Measurements from ENCODE around the gene MAZ. TPM values are rescaled to one million over a fixed set of nuclear protein-coding genes. Genes with fewer than 3 reads are reported as not detected.
"Not testable (repeated sequence)": the region's sequence is repeated elsewhere in the genome, so short reads cannot be mapped to it uniquely, and the experiment has no call there.

MAZ gene
- total RNA-seq, 1 donor: 132 TPM

GRCh38 chr16:29824589-29825144 lies 18.3 kb downstream of the MAZ start:
- Histone ChIP-seq H3K9me3 (ENCODE audit: low read depth, low read length) (no peaks in the 10 kb centered on the region), H3K4me3 (ENCODE audit: low read length) (no peak overlapping the region), H3K27me3 (ENCODE audit: insufficient read depth, low read length) (no peaks in the 10 kb centered on the region), H3K4me1 (ENCODE audit: insufficient read depth, low read length) (peaks cover 90% of the 10 kb centered on the region)

GRCh38 chr16:29825145-29826044 lies 19.1 kb downstream of the MAZ start:
- H3K4me3 ChIP-seq (ENCODE audit: low read length): no peak overlapping the region
- H3K9me3 ChIP-seq (ENCODE audit: low read depth, low read length): no peaks in the 10 kb centered on the region
- H3K4me1 ChIP-seq (ENCODE audit: insufficient read depth, low read length): peaks cover 84% of the 10 kb centered on the region
- H3K27me3 ChIP-seq (ENCODE audit: insufficient read depth, low read length): no peaks in the 10 kb centered on the region

- no peaks in the 10 kb centered on the region for H3K9me3 ChIP-seq (ENCODE audit: low read depth, low read length)
- H3K27me3 ChIP-seq (ENCODE audit: insufficient read depth, low read length): no peaks in the 10 kb centered on the region
- H3K4me3 ChIP-seq (ENCODE audit: low read length): no peak overlapping the region
- peaks cover 76% of the 10 kb centered on the region for H3K4me1 ChIP-seq (ENCODE audit: insufficient read depth, low read length)
These were observed 20.0 kb downstream of the MAZ start for GRCh38 chr16:29826342-29826695.

- Histone ChIP-seq H3K4me1 (ENCODE audit: insufficient read depth, low read length) (peaks cover 33% of the 10 kb centered on the region), H3K27me3 (ENCODE audit: insufficient read depth, low read length) (no peaks in the 10 kb centered on the region), H3K9me3 (ENCODE audit: low read depth, low read length) (no peaks in the 10 kb centered on the region), H3K4me3 (ENCODE audit: low read length) (no peak overlapping the region)
These were observed 24.4 kb downstream of the MAZ start for GRCh38 chr16:29830774-29831173.

GRCh38 chr16:29831490-29831889 lies 25.2 kb downstream of the MAZ start:
- H3K4me1 ChIP-seq (ENCODE audit: insufficient read depth, low read length): peaks cover 26% of the 10 kb centered on the region
- no peaks in the 10 kb centered on the region for H3K9me3 ChIP-seq (ENCODE audit: low read depth, low read length)
- H3K27me3 ChIP-seq (ENCODE audit: insufficient read depth, low read length): no peaks in the 10 kb centered on the region
- H3K4me3 ChIP-seq (ENCODE audit: low read length): no peak overlapping the region

GRCh38 chr16:29833219-29833618 lies 26.9 kb downstream of the MAZ start:
- H3K27me3 ChIP-seq (ENCODE audit: insufficient read depth, low read length); H3K4me3 ChIP-seq (ENCODE audit: low read length); H3K9me3 ChIP-seq (ENCODE audit: low read depth, low read length): not testable (repeated sequence)
- H3K4me1 ChIP-seq (ENCODE audit: insufficient read depth, low read length): peaks cover 13% of the 10 kb centered on the region

GRCh38 chr16:29834079-29834478 lies 27.8 kb downstream of the MAZ start:
- H3K4me3 ChIP-seq (ENCODE audit: low read length): no peak overlapping the region
- H3K27me3 ChIP-seq (ENCODE audit: insufficient read depth, low read length): no peaks in the 10 kb centered on the region
- no peaks in the 10 kb centered on the region for H3K9me3 ChIP-seq (ENCODE audit: low read depth, low read length)
- peaks cover 5% of the 10 kb centered on the region for H3K4me1 ChIP-seq (ENCODE audit: insufficient read depth, low read length)

GRCh38 chr16:29835926-29836325 lies 29.6 kb downstream of the MAZ start:
- Histone ChIP-seq H3K4me3 (ENCODE audit: low read length) (no peak overlapping the region), H3K27me3 (ENCODE audit: insufficient read depth, low read length) (no peaks in the 10 kb centered on the region), H3K4me1 (ENCODE audit: insufficient read depth, low read length) (no peaks in the 10 kb centered on the region), H3K9me3 (ENCODE audit: low read depth, low read length) (no peaks in the 10 kb centered on the region)

- no peaks in the 10 kb centered on the region for H3K4me1 ChIP-seq (ENCODE audit: insufficient read depth, low read length)
- no peaks in the 10 kb centered on the region for H3K27me3 ChIP-seq (ENCODE audit: insufficient read depth, low read length)
- H3K4me3 ChIP-seq (ENCODE audit: low read length): no peak overlapping the region
- no peaks in the 10 kb centered on the region for H3K9me3 ChIP-seq (ENCODE audit: low read depth, low read length)
These were observed 30.3 kb downstream of the MAZ start for GRCh38 chr16:29836623-29837022.

- H3K9me3 ChIP-seq (ENCODE audit: low read depth, low read length): no peaks in the 10 kb centered on the region
- H3K4me1 ChIP-seq (ENCODE audit: insufficient read depth, low read length): no peaks in the 10 kb centered on the region
- no peak overlapping the region for H3K4me3 ChIP-seq (ENCODE audit: low read length)
- H3K27me3 ChIP-seq (ENCODE audit: insufficient read depth, low read length): no peaks in the 10 kb centered on the region
These were observed 31.5 kb downstream of the MAZ start for GRCh38 chr16:29837841-29838240.

- Histone ChIP-seq H3K9me3 (ENCODE audit: low read depth, low read length) (no peaks in the 10 kb centered on the region), H3K27me3 (ENCODE audit: insufficient read depth, low read length) (no peaks in the 10 kb centered on the region), H3K4me1 (ENCODE audit: insufficient read depth, low read length) (no peaks in the 10 kb centered on the region), H3K4me3 (ENCODE audit: low read length) (no peak overlapping the region)
These were observed 33.5 kb downstream of the MAZ start for GRCh38 chr16:29839822-29840221.

- no peaks in the 10 kb centered on the region for H3K4me1 ChIP-seq (ENCODE audit: insufficient read depth, low read length)
- no peaks in the 10 kb centered on the region for H3K9me3 ChIP-seq (ENCODE audit: low read depth, low read length)
- H3K4me3 ChIP-seq (ENCODE audit: low read length): no peak overlapping the region
- no peaks in the 10 kb centered on the region for H3K27me3 ChIP-seq (ENCODE audit: insufficient read depth, low read length)
These were observed 33.9 kb downstream of the MAZ start for GRCh38 chr16:29840240-29840639.

- H3K27me3 ChIP-seq (ENCODE audit: insufficient read depth, low read length): no peaks in the 10 kb centered on the region
- no peaks in the 10 kb centered on the region for H3K4me1 ChIP-seq (ENCODE audit: insufficient read depth, low read length)
- no peaks in the 10 kb centered on the region for H3K9me3 ChIP-seq (ENCODE audit: low read depth, low read length)
- no peak overlapping the region for H3K4me3 ChIP-seq (ENCODE audit: low read length)
These were observed 35.3 kb downstream of the MAZ start for GRCh38 chr16:29841631-29842030.

GRCh38 chr16:29842732-29843346 lies 36.5 kb downstream of the MAZ start:
- H3K4me3 ChIP-seq (ENCODE audit: low read length): no peak overlapping the region
- H3K4me1 ChIP-seq (ENCODE audit: insufficient read depth, low read length): no peaks in the 10 kb centered on the region
- no peaks in the 10 kb centered on the region for H3K27me3 ChIP-seq (ENCODE audit: insufficient read depth, low read length)

GRCh38 chr16:29843931-29844330 lies 37.6 kb downstream of the MAZ start:
- H3K27me3 ChIP-seq (ENCODE audit: insufficient read depth, low read length): no peaks in the 10 kb centered on the region
- no peak overlapping the region for H3K4me3 ChIP-seq (ENCODE audit: low read length)
- H3K9me3 ChIP-seq (ENCODE audit: low read depth, low read length): no peaks in the 10 kb centered on the region
- no peaks in the 10 kb centered on the region for H3K4me1 ChIP-seq (ENCODE audit: insufficient read depth, low read length)

More at GRCh38 chr16:29842732-29843346, 36.5 kb downstream of the MAZ start:
- H3K9me3 ChIP-seq (ENCODE audit: low read depth, low read length): no peaks in the 10 kb centered on the region

Measured in mononuclear cell (primary cell).